Keratinocyte (primary cell): ENCODE data around the gene SLC16A13. TPM values are rescaled to one million over a fixed set of nuclear protein-coding genes. Genes with fewer than 3 reads are reported as not detected.
"Not testable (repeated sequence)": the region's sequence is repeated elsewhere in the genome, so short reads cannot be mapped to it uniquely, and the experiment has no call there.

ENCODE experiments used
- DNase-seq: peaks from one replicate; pipeline ENCODE4 v3.0.0-alpha.2; 2011; ENCODE audit warnings: low read depth, missing footprints, low spot score
- FAIRE-seq: peaks from 2 replicates; lab custom pipeline; 2011; peaks lifted over from hg19 to GRCh38; lab: Jason Lieb, UNC
- H2AFZ ChIP-seq: 2 replicates; pipeline ENCODE4 v1.6.0; 2012; ENCODE audit warnings: low read length, control low read depth, inconsistent platforms; ENCODE audit not compliant: control insufficient read depth
- H3K27ac ChIP-seq: 2 replicates; pipeline ENCODE4 v1.5.1; 2011; ENCODE audit warnings: low read length; ENCODE audit not compliant: control insufficient read depth, insufficient read depth
- H3K27me3 ChIP-seq: 3 replicates; pipeline ENCODE4 v1.6.0; 2011; ENCODE audit warnings: low read length; ENCODE audit not compliant: control insufficient read depth, insufficient read depth; ENCODE audit errors: extremely low read depth
- H3K36me3 ChIP-seq, 2 experiments: 2 replicates in 1 of 2; 3 replicates in 1 of 2; pipeline ENCODE4 v1.5.1; 2011; ENCODE audit warnings: low read length in 2 of 2, mild to moderate bottlenecking in 1 of 2; ENCODE audit not compliant: control insufficient read depth in 2 of 2, insufficient read depth in 2 of 2; ENCODE audit errors: extremely low read depth in 1 of 2
- H3K4me1 ChIP-seq: 3 replicates; pipeline ENCODE4 v1.5.1; 2011; ENCODE audit warnings: low read length; ENCODE audit not compliant: control insufficient read depth, insufficient read depth; ENCODE audit errors: extremely low read depth
- H3K4me2 ChIP-seq: 3 replicates; pipeline ENCODE4 v1.6.0; 2011; ENCODE audit warnings: low read depth, low read length; ENCODE audit not compliant: control insufficient read depth, insufficient read depth; ENCODE audit errors: extremely low read depth
- H3K4me3 ChIP-seq, 3 experiments: fragments of 200-600 bp in 1 of 3; sonication (generic) in 1 of 3; 2 replicates in 2 of 3; 3 replicates in 1 of 3; pipeline ENCODE4 v1.5.1; 2011 to 2016; ENCODE audit warnings: low read length in 3 of 3, mild to moderate bottlenecking in 3 of 3, control low read depth in 2 of 3, inconsistent platforms in 1 of 3, low read depth in 1 of 3, mixed read lengths in 1 of 3, mixed run types in 1 of 3, moderate library complexity in 1 of 3; ENCODE audit not compliant: control insufficient read depth in 2 of 3, insufficient read depth in 2 of 3; ENCODE audit errors: extremely low read depth in 1 of 3
- H3K79me2 ChIP-seq: 2 replicates; pipeline ENCODE4 v1.6.0; 2012; ENCODE audit warnings: low read length; ENCODE audit not compliant: control insufficient read depth, insufficient read depth
- H3K9ac ChIP-seq: 3 replicates; pipeline ENCODE4 v1.6.0; 2011; ENCODE audit warnings: low read length; ENCODE audit not compliant: control insufficient read depth, insufficient read depth; ENCODE audit errors: extremely low read depth
- H3K9me1 ChIP-seq: 3 replicates; pipeline ENCODE4 v1.6.0; 2011; ENCODE audit warnings: low read length; ENCODE audit not compliant: control insufficient read depth, insufficient read depth; ENCODE audit errors: extremely low read depth
- H3K9me3 ChIP-seq: 2 replicates; pipeline ENCODE4 v1.5.1; 2012; ENCODE audit warnings: low read depth, low read length; ENCODE audit not compliant: control insufficient read depth
- H4K20me1 ChIP-seq: 3 replicates; pipeline ENCODE4 v1.6.0; 2011; ENCODE audit warnings: low read length; ENCODE audit not compliant: control insufficient read depth, insufficient read depth; ENCODE audit errors: extremely low read depth
- EZH2 ChIP-seq: IDR thresholded peaks from one replicate; pipeline ENCODE4 v1.6.1; 2012; ENCODE audit warnings: inconsistent platforms, mild to moderate bottlenecking, low read length, moderate library complexity
- dilution Hi-C: fragments of 300-500 bp; cut with MboI; formaldehyde crosslinking; loops from one replicate; pipeline ENCODE4 v1.7.0; 2020; ENCODE audit warnings: low sequenced_read_pairs; ENCODE audit not compliant: extremely low pct_ligation_motif_present
- polyA plus RNA-seq, 5 experiments: library from polyadenylated mRNA; depleted of rRNA in 3 of 5; stranded (reverse) in 3 of 5; stranded (forward) in 1 of 5; unstranded in 1 of 5; fragments of >200 nt; gene quantifications; 1 replicate in 1 of 5; 2 replicates in 3 of 5; 3 replicates in 1 of 5; pipeline versions ENCODE4 v1.2.1 to v1.2.3, GENCODE V29; 2011 to 2012; ENCODE audit warnings: missing spikeins in 2 of 5, low read depth in 1 of 5, low replicate concordance in 1 of 5
- TF ChIP-seq, protein P1 (sequence below), 3 experiments: IDR thresholded peaks in 1 of 3; conservative IDR thresholded peaks in 1 of 3; optimal IDR thresholded peaks in 1 of 3; 2 replicates in 2 of 3; 3 replicates in 1 of 3; pipeline versions ENCODE3 to v1.5.1; 2011; ENCODE audit warnings: low read length in 3 of 3, mild to moderate bottlenecking in 3 of 3, moderate library complexity in 2 of 3, control low read depth in 1 of 3, inconsistent platforms in 1 of 3; ENCODE audit not compliant: insufficient read depth in 2 of 3; ENCODE audit errors: extremely low read depth in 1 of 3

SLC16A13 gene
- polyA plus RNA-seq, 1 donor (not counting 4 experiments of a cell fraction or from before 2014, with no cell fraction given), result 2.7 TPM

DNA sequence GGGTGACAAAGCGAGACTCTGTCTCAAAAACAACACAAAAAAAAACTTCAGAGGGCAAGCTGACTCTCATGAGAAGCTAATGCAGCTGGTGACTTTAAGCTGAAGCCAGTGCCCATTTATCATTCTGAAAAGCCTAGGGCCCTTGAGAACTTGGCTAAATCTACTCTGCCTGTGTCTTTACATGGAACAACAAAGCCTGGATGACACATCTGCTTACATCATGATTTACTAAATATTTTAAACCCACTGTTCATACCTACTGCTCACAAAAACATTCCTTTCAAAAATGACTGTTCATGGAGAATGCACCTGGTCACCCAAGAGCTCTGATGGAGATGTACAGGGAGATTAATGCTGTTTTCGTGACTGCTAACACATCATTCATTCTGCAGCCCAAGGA, 46.0 kb upstream of the SLC16A13 start:
- dilution Hi-C loops, result no loop called here
- H3K36me3 ChIP-seq, result no peaks in the 10 kb centered on the region

DNA sequence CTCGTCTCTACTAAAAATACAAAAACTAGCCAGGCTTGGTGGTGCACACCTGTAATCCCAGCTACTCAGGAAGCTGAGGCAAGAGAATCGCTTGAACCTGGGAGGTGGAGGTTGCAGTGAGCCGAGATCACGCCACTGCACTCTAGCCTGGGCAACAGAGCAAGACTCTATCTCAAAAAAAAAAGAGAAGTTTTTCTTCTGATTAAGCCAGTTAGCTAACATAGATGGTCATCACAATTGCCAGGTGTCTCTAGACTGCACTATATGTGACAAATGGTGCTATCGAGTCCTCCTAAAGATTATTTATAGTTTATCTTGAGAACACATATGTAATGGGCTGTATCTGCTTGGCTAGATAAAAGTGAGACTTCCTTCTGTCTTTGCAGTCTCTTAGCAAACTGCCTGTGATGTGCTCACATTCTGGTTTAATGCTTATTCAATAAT, 42.2 kb upstream of the SLC16A13 start:
- H3K27ac ChIP-seq, H3K27me3 ChIP-seq, DNase-seq, H2AFZ ChIP-seq, H3K36me3 ChIP-seq, FAIRE-seq, H3K4me3 ChIP-seq, H3K9ac ChIP-seq, H4K20me1 ChIP-seq, H3K9me3 ChIP-seq, H3K9me1 ChIP-seq, dilution Hi-C loops, H3K4me1 ChIP-seq, H3K4me2 ChIP-seq, H3K79me2 ChIP-seq: not testable (repeated sequence)

More for the DNA sequence above, 46.0 kb upstream of the SLC16A13 start:
- FAIRE-seq (no peak), DNase-seq (no peak)
- no peaks in the 10 kb centered on the region for H3K79me2 ChIP-seq
- H3K9ac ChIP-seq, result no peak overlapping the region
- H2AFZ ChIP-seq, result no peak overlapping the region
- no peak overlapping the region for H3K4me2 ChIP-seq
- no peaks in the 10 kb centered on the region for H3K9me1 ChIP-seq
- no peaks in the 10 kb centered on the region for H4K20me1 ChIP-seq
- no peak overlapping the region for H3K4me3 ChIP-seq
- no peak overlapping the region for H3K27ac ChIP-seq
- H3K27me3 ChIP-seq, result no peaks in the 10 kb centered on the region
- H3K9me3 ChIP-seq, result no peaks in the 10 kb centered on the region
- H3K4me1 ChIP-seq, result peaks cover under 1% of the 10 kb centered on the region
- TF ChIP-seq, protein P1, sequence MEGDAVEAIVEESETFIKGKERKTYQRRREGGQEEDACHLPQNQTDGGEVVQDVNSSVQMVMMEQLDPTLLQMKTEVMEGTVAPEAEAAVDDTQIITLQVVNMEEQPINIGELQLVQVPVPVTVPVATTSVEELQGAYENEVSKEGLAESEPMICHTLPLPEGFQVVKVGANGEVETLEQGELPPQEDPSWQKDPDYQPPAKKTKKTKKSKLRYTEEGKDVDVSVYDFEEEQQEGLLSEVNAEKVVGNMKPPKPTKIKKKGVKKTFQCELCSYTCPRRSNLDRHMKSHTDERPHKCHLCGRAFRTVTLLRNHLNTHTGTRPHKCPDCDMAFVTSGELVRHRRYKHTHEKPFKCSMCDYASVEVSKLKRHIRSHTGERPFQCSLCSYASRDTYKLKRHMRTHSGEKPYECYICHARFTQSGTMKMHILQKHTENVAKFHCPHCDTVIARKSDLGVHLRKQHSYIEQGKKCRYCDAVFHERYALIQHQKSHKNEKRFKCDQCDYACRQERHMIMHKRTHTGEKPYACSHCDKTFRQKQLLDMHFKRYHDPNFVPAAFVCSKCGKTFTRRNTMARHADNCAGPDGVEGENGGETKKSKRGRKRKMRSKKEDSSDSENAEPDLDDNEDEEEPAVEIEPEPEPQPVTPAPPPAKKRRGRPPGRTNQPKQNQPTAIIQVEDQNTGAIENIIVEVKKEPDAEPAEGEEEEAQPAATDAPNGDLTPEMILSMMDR (optimal IDR thresholded peaks at IDR 0.05 in 1 of 3, IDR thresholded peaks at IDR 0.05 in 1 of 3, conservative IDR thresholded peaks at IDR 0.05 in 1 of 3; ENCODE audit: extremely low read depth in 1 of 3, insufficient read depth in 2 of 3, low read length in 3 of 3), result no peak
- no peak for TF ChIP-seq EZH2

DNA sequence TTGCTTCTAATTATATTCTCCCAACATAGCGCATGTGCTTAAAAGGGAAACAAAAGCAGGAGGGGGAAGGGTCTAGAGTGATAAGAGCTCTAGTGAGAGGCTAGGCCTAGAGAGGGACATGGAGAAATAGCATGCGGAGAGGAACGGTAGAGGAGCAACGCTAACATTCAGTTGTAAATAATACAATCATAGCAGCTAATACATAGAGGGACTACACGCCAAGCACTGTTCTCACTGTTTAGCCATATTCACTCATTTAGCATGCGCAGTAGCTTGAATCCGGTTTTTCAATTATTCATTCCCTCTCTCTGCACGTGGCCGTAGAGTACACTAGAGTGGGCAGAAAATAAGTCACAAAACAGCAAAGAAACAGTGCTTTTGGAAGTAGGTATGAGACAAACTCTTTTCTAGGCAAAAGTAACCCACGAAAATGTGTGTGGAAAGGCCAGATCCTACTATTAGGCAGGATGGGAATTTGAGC, 41.7 kb upstream of the SLC16A13 start:
- Histone ChIP-seq H3K4me3 (no peak overlapping the region), H3K9ac (no peak overlapping the region), H3K4me2 (no peak overlapping the region), H3K27me3 (no peaks in the 10 kb centered on the region), H3K27ac (no peak overlapping the region), H3K9me3 (no peaks in the 10 kb centered on the region), H4K20me1 (no peaks in the 10 kb centered on the region), H2AFZ (no peak overlapping the region), H3K36me3 (peaks cover 3 to 4% of the 10 kb centered on the region in 2 experiments), H3K4me1 (peaks cover 8% of the 10 kb centered on the region), H3K79me2 (no peaks in the 10 kb centered on the region), H3K9me1 (no peaks in the 10 kb centered on the region)
- FAIRE-seq (no peak), DNase-seq (no peak)
- dilution Hi-C loops, result no loop called here
- TF ChIP-seq EZH2, result no peak
- TF ChIP-seq, protein P1 (optimal IDR thresholded peaks at IDR 0.05 in 1 of 3, IDR thresholded peaks at IDR 0.05 in 1 of 3, conservative IDR thresholded peaks at IDR 0.05 in 1 of 3; ENCODE audit: extremely low read depth in 1 of 3, insufficient read depth in 2 of 3, low read length in 3 of 3), result no peak
